Measurements from ENCODE around the gene SLC4A4. TPM values are rescaled to one million over a fixed set of nuclear protein-coding genes. Genes with fewer than 3 reads are reported as not detected.

Gene SLC4A4
- total and polyA plus RNA-seq, 2 of the 13 experiments (the other 11 are each of a cell fraction or from before 2014, with no cell fraction given) = 0.01 TPM; not detected in 1

DNA sequence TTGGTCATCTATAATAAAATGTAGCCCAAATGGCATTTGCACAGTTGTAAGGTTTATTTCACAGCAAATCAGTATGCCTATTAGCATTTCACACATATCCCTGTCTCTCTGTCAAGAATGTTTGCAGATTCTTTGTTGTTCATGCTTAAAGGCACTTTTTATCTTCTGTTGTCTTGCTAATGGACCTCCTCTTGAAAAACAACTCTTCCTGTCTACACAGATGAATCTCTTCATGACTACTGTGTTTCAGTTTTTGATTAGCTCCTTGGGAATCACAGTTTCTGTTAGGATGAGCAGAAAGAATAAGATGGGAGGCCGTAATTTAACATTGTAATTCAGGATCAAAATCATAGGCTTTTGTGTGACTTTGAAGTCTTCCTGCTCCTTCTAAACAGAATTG is 35.5 kb upstream of the SLC4A4 start:
- intact Hi-C loops (cut with micrococcal nuclease; ENCODE audit: unreplicated experiment) (no loop called here), in situ Hi-C loops (cut with HindIII; ENCODE audit: extremely low pct_ligation_motif_present, low pct_unique_long_range_greater_than_20kb) (no loop called here)
- ATAC-seq (no peak), DNase-seq (ENCODE audit: low spot score) (no peak), FAIRE-seq (no peak)
- H3K27me3 ChIP-seq (ENCODE audit: control insufficient read depth in 1 of 2, insufficient read depth in 2 of 2, low read length in 2 of 2) = no peaks in the 10 kb centered on the region
- CTCF ChIA-PET (ENCODE audit: low intra/inter-chr PET ratio, low total read pairs) = no interaction called here
- no peaks in the 10 kb centered on the region for H3K36me3 ChIP-seq (replicated peaks in 1 of 2; ENCODE audit: control insufficient read depth in 1 of 2, insufficient read depth in 2 of 2, low read length in 2 of 2)
- H3K9me3 ChIP-seq (ENCODE audit: low read length) = no peaks in the 10 kb centered on the region
- TF ChIP-seq ZNF776 (CRISPR knock-in tag; IDR thresholded peaks at IDR 0.05) (no peak), ZBTB7A (CRISPR knock-in tag; IDR thresholded peaks at IDR 0.05) (no peak), NR2F1 (CRISPR knock-in tag; IDR thresholded peaks at IDR 0.05) (no peak), GATAD2A (CRISPR knock-in tag; IDR thresholded peaks at IDR 0.05) (no peak), CHD2 (IDR thresholded peaks at IDR 0.05; ENCODE audit: low read depth, low read length) (no peak), THAP8 (CRISPR knock-in tag; IDR thresholded peaks at IDR 0.05; ENCODE audit: borderline replicate concordance) (no peak), ZNF292 (CRISPR knock-in tag; IDR thresholded peaks at IDR 0.05; ENCODE audit: borderline replicate concordance, low read depth) (no peak), TSC22D2 (CRISPR knock-in tag; IDR thresholded peaks at IDR 0.05; ENCODE audit: borderline replicate concordance) (no peak)
- TF ChIP-seq, protein P1, sequence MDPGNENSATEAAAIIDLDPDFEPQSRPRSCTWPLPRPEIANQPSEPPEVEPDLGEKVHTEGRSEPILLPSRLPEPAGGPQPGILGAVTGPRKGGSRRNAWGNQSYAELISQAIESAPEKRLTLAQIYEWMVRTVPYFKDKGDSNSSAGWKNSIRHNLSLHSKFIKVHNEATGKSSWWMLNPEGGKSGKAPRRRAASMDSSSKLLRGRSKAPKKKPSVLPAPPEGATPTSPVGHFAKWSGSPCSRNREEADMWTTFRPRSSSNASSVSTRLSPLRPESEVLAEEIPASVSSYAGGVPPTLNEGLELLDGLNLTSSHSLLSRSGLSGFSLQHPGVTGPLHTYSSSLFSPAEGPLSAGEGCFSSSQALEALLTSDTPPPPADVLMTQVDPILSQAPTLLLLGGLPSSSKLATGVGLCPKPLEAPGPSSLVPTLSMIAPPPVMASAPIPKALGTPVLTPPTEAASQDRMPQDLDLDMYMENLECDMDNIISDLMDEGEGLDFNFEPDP (CRISPR knock-in tag; conservative IDR thresholded peaks at IDR 0.05) = no peak
- H3K9ac ChIP-seq (ENCODE audit: insufficient read depth, low read depth, low read length) = no peak overlapping the region
- no peak overlapping the region for H3K4me3 ChIP-seq (replicated peaks in 1 of 3; ENCODE audit: insufficient read depth in 1 of 3, low read depth in 2 of 3, low read length in 3 of 3)
- no TSS peak for BruUV-seq (replicated peaks)
- no peak overlapping the region for H3K4me2 ChIP-seq (ENCODE audit: low read depth, low read length)
- no peaks in the 10 kb centered on the region for H3K4me1 ChIP-seq (ENCODE audit: insufficient read depth, low read length)
- H3K27ac ChIP-seq (ENCODE audit: extremely low read length, insufficient read depth, low read length) = no peak overlapping the region
- no peaks in the 10 kb centered on the region for H3K79me2 ChIP-seq (ENCODE audit: insufficient read depth, low read length)
- WGBS (ENCODE audit: low lambda C conversion rate) = 13% methylated on average over 1 of the region's 1 CpG
- H4K20me1 ChIP-seq (ENCODE audit: insufficient read depth, low read length) = no peaks in the 10 kb centered on the region
- H2AFZ ChIP-seq (ENCODE audit: low read length) = no peak overlapping the region
- POLR2A ChIA-PET = no interaction called here

All from HepG2 (cell line).